HepG2 (cell line): Measurements from ENCODE around the gene FXYD5. TPM values are rescaled to one million over a fixed set of nuclear protein-coding genes. Genes with fewer than 3 reads are reported as not detected.
"Not testable (repeated sequence)": the region's sequence is repeated elsewhere in the genome, so short reads cannot be mapped to it uniquely, and the experiment has no call there.

Experiments used
- ATAC-seq: fragments of 200-7000 bp; cut with Tn5 transposase; 3 replicates; pipeline ENCODE4 v1.9.1; 2020; ENCODE audit warnings: mild to moderate bottlenecking, moderate library complexity
- BruUV-seq: library from RNA; stranded (reverse); fragments of 400-500 nt; replicated peaks from 2 replicates; lab custom pipeline; 2021; lab: Mats Ljungman, UMichigan
- CTCF ChIA-PET: fragments of 300-600 bp; formaldehyde crosslinking; extraction: SDS; loops from one replicate; lab custom pipeline; 2021; ENCODE audit warnings: low total read pairs, inconsistent platforms, low intra/inter-chr PET ratio; lab: Yijun Ruan, JAX
- POLR2A ChIA-PET: fragments of 350-600 bp; sonication (Branson Sonifier 250); formaldehyde crosslinking; loops from one replicate; lab custom pipeline; 2020; ENCODE audit warnings: antibody characterized with exemption, inconsistent platforms; lab: Yijun Ruan, JAX
- DNase-seq: peaks from one replicate; pipeline ENCODE4 v3.0.0-alpha.2; 2015; ENCODE audit warnings: low spot score
- FAIRE-seq: peaks from 3 replicates; lab custom pipeline; 2011; peaks lifted over from hg19 to GRCh38; lab: Jason Lieb, UNC
- H2AFZ ChIP-seq: one replicate; pipeline ENCODE4 v1.6.1; 2011; ENCODE audit warnings: low read length, inconsistent platforms
- H3K27ac ChIP-seq: fragments of 300-600 bp; 3 replicates; pipeline ENCODE4 v1.8.0; 2011; ENCODE audit warnings: mixed run types, mild to moderate bottlenecking, mixed read lengths, low read length, inconsistent platforms; ENCODE audit not compliant: insufficient read depth; ENCODE audit errors: extremely low read length
- H3K27me3 ChIP-seq, 2 experiments: fragments of 200-600 bp in 1 of 2; 2 replicates in 1 of 2; 3 replicates in 1 of 2; pipeline versions ENCODE4 v1.6.0 to v1.8.0; 2011; ENCODE audit warnings: low read length in 2 of 2, mild to moderate bottlenecking in 2 of 2, moderate library complexity in 2 of 2, inconsistent platforms in 1 of 2; ENCODE audit not compliant: insufficient read depth in 2 of 2, control insufficient read depth in 1 of 2
- H3K36me3 ChIP-seq, 2 experiments: fragments of 200-600 bp in 1 of 2; replicated peaks in 1 of 2; 2 replicates in 1 of 2; 3 replicates in 1 of 2; pipeline versions ENCODE4 v1.5.1 to v1.8.0; 2011; ENCODE audit warnings: low read length in 2 of 2, inconsistent platforms in 1 of 2; ENCODE audit not compliant: insufficient read depth in 2 of 2, control insufficient read depth in 1 of 2
- H3K4me1 ChIP-seq: 2 replicates; pipeline ENCODE4 v1.5.1; 2012; ENCODE audit warnings: low read length, inconsistent platforms; ENCODE audit not compliant: insufficient read depth
- H3K4me2 ChIP-seq: 2 replicates; pipeline ENCODE4 v1.6.0; 2011; ENCODE audit warnings: low read depth, low read length, inconsistent platforms
- H3K4me3 ChIP-seq, 3 experiments: fragments of 200-600 bp in 1 of 3; sonication (generic), shearing (Covaris generic) in 1 of 3; replicated peaks in 1 of 3; 2 replicates each; pipeline ENCODE4 v1.5.1; 2011 to 2016; ENCODE audit warnings: low read length in 3 of 3, inconsistent platforms in 2 of 3, low read depth in 2 of 3, mild to moderate bottlenecking in 2 of 3, control low read depth in 1 of 3, mixed read lengths in 1 of 3; ENCODE audit not compliant: insufficient read depth in 1 of 3
- H3K79me2 ChIP-seq: one replicate; pipeline ENCODE4 v1.6.1; 2011; ENCODE audit warnings: low read length, inconsistent platforms; ENCODE audit not compliant: insufficient read depth
- H3K9ac ChIP-seq: 2 replicates; pipeline ENCODE4 v1.6.0; 2011; ENCODE audit warnings: mild to moderate bottlenecking, low read depth, low read length, inconsistent platforms; ENCODE audit not compliant: insufficient read depth
- H3K9me3 ChIP-seq: 2 replicates; pipeline ENCODE4 v1.5.1; 2012; ENCODE audit warnings: mild to moderate bottlenecking, low read length
- H4K20me1 ChIP-seq: 2 replicates; pipeline ENCODE4 v1.6.0; 2011; ENCODE audit warnings: inconsistent platforms, mild to moderate bottlenecking, low read length, moderate library complexity; ENCODE audit not compliant: insufficient read depth
- KIAA2018 ChIP-seq: sonication (generic); formaldehyde crosslinking; IDR thresholded peaks from 2 replicates; pipeline ENCODE4 v1.5.0; 2020; ENCODE audit warnings: mild to moderate bottlenecking, missing genetic modification reagents, borderline replicate concordance
- PRDM10 ChIP-seq: sonication (generic); formaldehyde crosslinking; IDR thresholded peaks from 2 replicates; pipeline ENCODE4 v1.4.0; 2020; ENCODE audit warnings: low read depth, missing genetic modification reagents
- RAD51 ChIP-seq: fragments of 450-650 bp; IDR thresholded peaks from 2 replicates; pipeline ENCODE4 v1.6.1; 2016; ENCODE audit warnings: borderline replicate concordance
- ZNF224 ChIP-seq: sonication (generic); formaldehyde crosslinking; IDR thresholded peaks from 2 replicates; pipeline ENCODE4 v1.5.0; 2020; ENCODE audit warnings: mild to moderate bottlenecking, missing genetic modification reagents
- WGBS: methylation state at CpG from one replicate; pipeline ENCODE4 v1.1.6; 2017; ENCODE audit warnings: low lambda C conversion rate; 5-methylcytosine and 5-hydroxymethylcytosine counted together
- in situ Hi-C: cut with HindIII; loops from 2 replicates; pipeline ENCODE4 v1.10.0; 2017; ENCODE audit warnings: low pct_unique_long_range_greater_than_20kb; ENCODE audit not compliant: extremely low pct_ligation_motif_present
- intact Hi-C: fragments of 100-400 bp; cut with micrococcal nuclease; formaldehyde crosslinking; loops from one replicate; pipeline ENCODE4 v1.10.0; 2022; ENCODE audit not compliant: unreplicated experiment
- polyA plus RNA-seq, 8 experiments: library from polyadenylated mRNA; depleted of rRNA in 3 of 8; stranded (reverse) in 7 of 8; unstranded in 1 of 8; fragments of >200 nt; fragmentation: Illumina TruSeq in 4 of 8; extraction: Trizol in 4 of 8; gene quantifications; 2 replicates each; pipeline versions ENCODE4 v1.2.1 to v1.2.3, GENCODE V29; 2011 to 2016; ENCODE audit warnings: low read depth in 4 of 8, missing spikeins in 1 of 8, mixed read lengths in 1 of 8; ENCODE audit not compliant: insufficient read depth in 1 of 8
- total RNA-seq, 5 experiments: library from RNA; depleted of rRNA; stranded (reverse); fragments of >200 nt; fragmentation: Illumina TruSeq; extraction: Trizol; gene quantifications; 2 replicates each; pipeline ENCODE4 v1.2.3, GENCODE V29; 2016; ENCODE audit warnings: low read depth in 1 of 5

Gene FXYD5
- total and polyA plus RNA-seq, 2 of the 13 experiments (the other 11 are each of a cell fraction or from before 2014, with no cell fraction given) = 0.65 TPM; not detected in 1

- TF ChIP-seq KIAA2018 (CRISPR knock-in tag) = no peak
- TF ChIP-seq ZNF224 (CRISPR knock-in tag) = no peak
- TF ChIP-seq PRDM10 = no peak
- no peak for TF ChIP-seq RAD51
- TF ChIP-seq, all 625 proteins: peak for 0
Observed at GRCh38 chr19:35195830-35196229, 41.3 kb downstream of the FXYD5 start (continued).

GRCh38 chr19:35196861-35197260 lies 42.3 kb downstream of the FXYD5 start:
- ATAC-seq, H3K36me3 ChIP-seq, H3K27ac ChIP-seq, DNase-seq, in situ Hi-C loops, FAIRE-seq, BruUV-seq, POLR2A ChIA-PET, H3K4me3 ChIP-seq, H3K79me2 ChIP-seq, CTCF ChIA-PET, H3K9ac ChIP-seq, intact Hi-C loops, H3K9me3 ChIP-seq, H3K4me2 ChIP-seq, H3K27me3 ChIP-seq, H2AFZ ChIP-seq, H4K20me1 ChIP-seq: not testable (repeated sequence)
- WGBS = 17% methylated on average over 6 of the region's 6 CpGs
- peaks cover 14% of the 10 kb centered on the region; the same call in 1 of the 2 replicates for H3K4me1 ChIP-seq
